PC-3 (cell line): Measurements from ENCODE around the gene TBCEL. TPM values are rescaled to one million over a fixed set of nuclear protein-coding genes. Genes with fewer than 3 reads are reported as not detected.
A peak's percentile ranks its signal among the peaks of the same experiment; 100 is the strongest.

Experiments used
- ATAC-seq: fragments of 200-7000 bp; cut with Tn5 transposase; 2 replicates; pipeline ENCODE4 v1.9.1; 2020; ENCODE audit warnings: mild to moderate bottlenecking, moderate library complexity
- BruUV-seq: library from RNA; stranded (reverse); fragments of 400-500 nt; replicated peaks from 2 replicates; lab custom pipeline; 2021; lab: Mats Ljungman, UMichigan
- CTCF ChIA-PET: fragments of 300-600 bp; sonication (Branson Sonifier 250); formaldehyde crosslinking; loops from one replicate; lab custom pipeline; 2022; ENCODE audit warnings: antibody characterized with exemption; lab: Charles Lee
- POLR2A ChIA-PET: fragments of 300-600 bp; sonication (Branson Sonifier 250); formaldehyde crosslinking; loops from one replicate; lab custom pipeline; 2022; ENCODE audit warnings: antibody characterized with exemption; ENCODE audit not compliant: unreplicated experiment; lab: Charles Lee
- DNase-seq: peaks from one replicate; pipeline ENCODE4 v3.0.0-alpha.2; 2015
- H2AFZ ChIP-seq: fragments of 300-600 bp; sonication (generic); 2 replicates; pipeline ENCODE4 v1.6.0; 2016; ENCODE audit warnings: antibody characterized with exemption, low read length
- H3F3A ChIP-seq: fragments of 300-600 bp; sonication (generic); one replicate; pipeline ENCODE4 v1.6.0; 2017; ENCODE audit warnings: antibody characterized with exemption, low read length, control low read depth, mild to moderate bottlenecking; ENCODE audit not compliant: unreplicated experiment
- H3K27ac ChIP-seq: fragments of 300-600 bp; sonication (generic); 2 replicates; pipeline ENCODE4 v1.5.1; 2016; ENCODE audit warnings: mild to moderate bottlenecking, low read length
- H3K27me3 ChIP-seq: fragments of 300-600 bp; sonication (generic); 2 replicates; pipeline ENCODE4 v1.6.1; 2016; ENCODE audit warnings: low read length, mixed read lengths
- H3K36me3 ChIP-seq: fragments of 300-600 bp; sonication (generic); 2 replicates; pipeline ENCODE4 v1.6.1; 2016; ENCODE audit warnings: low read depth, mixed run types, low read length, mixed read lengths
- H3K4me1 ChIP-seq: fragments of 300-600 bp; sonication (generic); 2 replicates; pipeline ENCODE4 v1.5.1; 2016; ENCODE audit warnings: low read length; ENCODE audit not compliant: insufficient read depth
- H3K4me2 ChIP-seq: fragments of 300-600 bp; sonication (generic); 2 replicates; pipeline ENCODE4 v1.6.0; 2016; ENCODE audit warnings: low read length
- H3K4me3 ChIP-seq: fragments of 300-600 bp; sonication (generic); 2 replicates; pipeline ENCODE4 v1.5.1; 2016; ENCODE audit warnings: mild to moderate bottlenecking, low read length, mixed read lengths
- H3K79me2 ChIP-seq: fragments of 300-600 bp; sonication (generic); 2 replicates; pipeline ENCODE4 v1.6.1; 2017; ENCODE audit warnings: low read length, mixed read lengths
- H3K9ac ChIP-seq: fragments of 300-600 bp; sonication (generic); 2 replicates; pipeline ENCODE4 v1.6.0; 2016; ENCODE audit warnings: mild to moderate bottlenecking, low read length
- H3K9me2 ChIP-seq: fragments of 300-600 bp; sonication (generic); replicated peaks from 2 replicates; pipeline ENCODE4 v1.6.1; 2016; ENCODE audit warnings: mixed run types, low read length, mixed read lengths
- H3K9me3 ChIP-seq: fragments of 300-600 bp; sonication (generic); 2 replicates; pipeline ENCODE4 v1.6.1; 2016; ENCODE audit warnings: low read length, mixed read lengths
- H4K20me1 ChIP-seq: fragments of 300-600 bp; sonication (generic); 2 replicates; pipeline ENCODE4 v1.6.1; 2016; ENCODE audit warnings: low read length, mixed read lengths
- CTCF ChIP-seq: fragments of 300-600 bp; sonication (generic); conservative IDR thresholded peaks from 2 replicates; pipeline ENCODE4 v1.5.1; 2017; ENCODE audit warnings: antibody characterized with exemption, low read depth, mild to moderate bottlenecking, low read length
- EZH2 ChIP-seq: fragments of 300-600 bp; sonication (generic); IDR thresholded peaks from one replicate; pipeline ENCODE4 v1.6.1; 2017; ENCODE audit warnings: antibody characterized with exemption, mild to moderate bottlenecking, low read length; ENCODE audit not compliant: unreplicated experiment
- EZH2phosphoT487 ChIP-seq: fragments of 300-600 bp; sonication (generic); IDR thresholded peaks from 2 replicates; pipeline ENCODE4 v1.6.1; 2018; ENCODE audit warnings: mild to moderate bottlenecking, antibody characterized with exemption, low read length, borderline replicate concordance
- intact Hi-C: fragments of 100-400 bp; cut with micrococcal nuclease; formaldehyde crosslinking; loops from 2 replicates; pipeline ENCODE4 v1.9.0; 2023
- total RNA-seq: library from RNA; depleted of rRNA; stranded (reverse); fragments of >200 nt; gene quantifications from 2 replicates; pipeline ENCODE4 v1.2.3, GENCODE V29; 2014

TBCEL gene
- total RNA-seq, 1 experiment from 2014 or later: 6.6 TPM

GRCh38 chr11:121082219-121082618 lies 58.3 kb downstream of the TBCEL start:
- no peaks in the 10 kb centered on the region; the same call in 1 of the 2 replicates for H3K36me3 ChIP-seq
- H3K27ac ChIP-seq: no peak overlapping the region
- no peaks in the 10 kb centered on the region for H3K4me1 ChIP-seq
- no peak for ATAC-seq
- H3K9ac ChIP-seq: no peak overlapping the region
- no TSS peak for BruUV-seq
- H3F3A ChIP-seq: no peaks in the 10 kb centered on the region
- ChIA-PET POLR2A (no interaction called here), CTCF (no interaction called here)
- no peaks in the 10 kb centered on the region for H4K20me1 ChIP-seq
- no peaks in the 10 kb centered on the region for H3K9me2 ChIP-seq
- no peak overlapping the region for H3K4me2 ChIP-seq
- intact Hi-C loops: no loop called here
- H3K79me2 ChIP-seq: no peaks in the 10 kb centered on the region
- no peak overlapping the region for H2AFZ ChIP-seq
- H3K4me3 ChIP-seq: no peak overlapping the region
- DNase-seq: no peak
- no peaks in the 10 kb centered on the region for H3K27me3 ChIP-seq
- H3K9me3 ChIP-seq: no peaks in the 10 kb centered on the region
- TF ChIP-seq CTCF: no peak
- no peak for TF ChIP-seq EZH2
- no peak for TF ChIP-seq EZH2phosphoT487

- Histone ChIP-seq H4K20me1 (no peaks in the 10 kb centered on the region), H2AFZ (no peak overlapping the region), H3K27me3 (no peaks in the 10 kb centered on the region), H3K79me2 (no peaks in the 10 kb centered on the region), H3F3A (no peaks in the 10 kb centered on the region), H3K4me3 (no peak overlapping the region), H3K9me2 (no peaks in the 10 kb centered on the region), H3K4me2 (no peak overlapping the region), H3K36me3 (no peaks in the 10 kb centered on the region; the same call in 1 of the 2 replicates), H3K27ac (no peak overlapping the region), H3K9me3 (no peaks in the 10 kb centered on the region), H3K4me1 (no peaks in the 10 kb centered on the region), H3K9ac (no peak overlapping the region)
- ATAC-seq (no peak), DNase-seq (peak; percentile 25)
- TF ChIP-seq EZH2 (no peak), CTCF (no peak), EZH2phosphoT487 (no peak)
- intact Hi-C loops: no loop called here
- ChIA-PET POLR2A (no interaction called here), CTCF (no interaction called here)
- no TSS peak for BruUV-seq
These were observed 58.8 kb downstream of the TBCEL start for GRCh38 chr11:121082670-121083069.

GRCh38 chr11:121086866-121087265 lies 63.0 kb downstream of the TBCEL start:
- no peaks in the 10 kb centered on the region for H3K9me3 ChIP-seq
- no peak for ATAC-seq
- H2AFZ ChIP-seq: no peak overlapping the region
- intact Hi-C loops: no loop called here
- no peaks in the 10 kb centered on the region for H3K27me3 ChIP-seq
- CTCF ChIA-PET: no interaction called here
- no peaks in the 10 kb centered on the region for H4K20me1 ChIP-seq
- H3K4me2 ChIP-seq: no peak overlapping the region
- H3K36me3 ChIP-seq: no peaks in the 10 kb centered on the region; the same call in 1 of the 2 replicates
- no peaks in the 10 kb centered on the region for H3K9me2 ChIP-seq
- no peaks in the 10 kb centered on the region for H3F3A ChIP-seq
- no peaks in the 10 kb centered on the region for H3K79me2 ChIP-seq
- H3K27ac ChIP-seq: no peak overlapping the region
- POLR2A ChIA-PET: no interaction called here
- no TSS peak for BruUV-seq
- no peak overlapping the region for H3K9ac ChIP-seq
- H3K4me1 ChIP-seq: no peaks in the 10 kb centered on the region
- no peak for TF ChIP-seq CTCF
- no peak for TF ChIP-seq EZH2phosphoT487
- TF ChIP-seq EZH2: no peak
- no peak overlapping the region for H3K4me3 ChIP-seq
- DNase-seq: peak; percentile 34
